ENCODE measurements around the gene RARRES2.
A peak's percentile ranks its signal among the peaks of the same experiment; 100 is the strongest.

The RARRES2 gene

DNA sequence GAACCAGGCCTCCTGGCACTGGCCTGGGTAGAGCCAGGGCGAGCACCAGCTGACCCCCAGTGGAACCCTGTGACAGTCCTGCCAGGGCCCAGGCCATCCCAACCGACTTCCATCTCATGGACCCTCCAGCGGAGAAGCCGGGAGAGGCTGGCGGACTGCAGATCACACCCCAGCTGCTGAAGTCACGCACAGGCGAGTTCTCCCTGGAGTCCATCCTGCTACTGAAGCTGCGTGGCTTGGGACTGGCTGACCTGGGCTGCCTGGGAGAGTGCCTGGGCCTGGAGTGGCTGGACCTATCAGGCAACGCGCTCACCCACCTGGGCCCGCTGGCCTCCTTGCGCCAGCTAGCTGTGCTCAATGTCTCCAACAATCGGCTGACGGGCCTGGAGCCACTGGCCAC, 4.7 kb downstream of the RARRES2 start:
- Histone ChIP-seq H3K27ac (no peak overlapping the region), H3K4me3 (no peak overlapping the region)
- DNase-seq (ENCODE audit: low spot score), result no peak
- TF ChIP-seq, protein P1, sequence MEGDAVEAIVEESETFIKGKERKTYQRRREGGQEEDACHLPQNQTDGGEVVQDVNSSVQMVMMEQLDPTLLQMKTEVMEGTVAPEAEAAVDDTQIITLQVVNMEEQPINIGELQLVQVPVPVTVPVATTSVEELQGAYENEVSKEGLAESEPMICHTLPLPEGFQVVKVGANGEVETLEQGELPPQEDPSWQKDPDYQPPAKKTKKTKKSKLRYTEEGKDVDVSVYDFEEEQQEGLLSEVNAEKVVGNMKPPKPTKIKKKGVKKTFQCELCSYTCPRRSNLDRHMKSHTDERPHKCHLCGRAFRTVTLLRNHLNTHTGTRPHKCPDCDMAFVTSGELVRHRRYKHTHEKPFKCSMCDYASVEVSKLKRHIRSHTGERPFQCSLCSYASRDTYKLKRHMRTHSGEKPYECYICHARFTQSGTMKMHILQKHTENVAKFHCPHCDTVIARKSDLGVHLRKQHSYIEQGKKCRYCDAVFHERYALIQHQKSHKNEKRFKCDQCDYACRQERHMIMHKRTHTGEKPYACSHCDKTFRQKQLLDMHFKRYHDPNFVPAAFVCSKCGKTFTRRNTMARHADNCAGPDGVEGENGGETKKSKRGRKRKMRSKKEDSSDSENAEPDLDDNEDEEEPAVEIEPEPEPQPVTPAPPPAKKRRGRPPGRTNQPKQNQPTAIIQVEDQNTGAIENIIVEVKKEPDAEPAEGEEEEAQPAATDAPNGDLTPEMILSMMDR (IDR thresholded peaks at IDR 0.05), result no peak

DNA sequence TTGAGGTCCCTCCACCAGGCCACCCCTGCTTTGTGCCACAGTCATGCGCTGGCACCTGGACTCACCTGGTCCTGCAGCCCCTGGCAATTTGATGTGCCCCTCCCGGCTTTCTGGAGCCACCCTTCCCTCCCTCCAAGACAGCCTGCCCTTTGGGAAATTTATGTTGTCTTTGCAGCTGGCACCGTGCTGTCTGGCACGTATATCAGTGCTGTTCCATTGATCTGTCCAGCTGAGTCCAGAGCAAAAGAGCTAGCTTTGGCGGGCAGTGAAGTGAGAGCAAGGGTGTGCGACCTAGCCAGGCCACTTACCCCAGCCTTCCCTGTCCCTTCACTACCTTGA, 5.7 kb downstream of the RARRES2 start:
- Histone ChIP-seq H3K27ac (peak overlapping the region in 1 of 2 donors; percentile 33), H3K4me3 (no peak overlapping the region)
- no peak for DNase-seq (ENCODE audit: low spot score)
- TF ChIP-seq, protein P1 (IDR thresholded peaks at IDR 0.05), result no peak

DNA sequence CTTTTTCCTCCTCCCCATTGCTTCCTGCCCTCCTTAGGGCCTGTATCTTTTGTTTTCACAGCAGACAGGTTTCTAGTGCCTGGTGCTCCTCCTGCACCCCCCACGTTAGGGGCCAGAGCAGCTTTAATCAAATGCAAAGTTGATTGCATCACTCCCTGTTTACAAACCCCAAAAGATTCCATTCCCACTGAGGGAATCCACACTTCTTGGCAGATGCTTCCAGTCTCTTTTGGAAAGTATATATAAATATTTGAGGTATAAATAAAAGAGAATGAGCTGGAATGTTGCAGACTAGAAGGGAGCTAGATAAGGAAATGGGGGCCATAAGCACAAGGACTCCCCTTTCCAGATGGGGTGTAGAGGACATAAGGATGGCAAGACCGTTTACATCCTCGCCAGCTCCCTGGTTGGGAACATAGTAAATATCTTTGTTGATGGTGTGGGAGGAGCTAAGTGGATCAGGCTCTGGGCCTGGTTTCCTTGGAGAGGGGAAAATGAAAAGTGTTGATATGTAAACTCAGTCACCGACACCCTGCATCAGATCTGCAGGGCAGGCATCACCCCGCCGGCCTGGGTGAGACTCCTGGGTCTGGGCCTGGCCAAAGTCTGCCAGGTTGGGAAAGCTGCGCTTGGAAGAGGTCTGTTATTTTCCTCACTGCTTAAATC, 6.2 kb downstream of the RARRES2 start:
- peak overlapping the region in 1 of 2 donors; percentile 33 for H3K27ac ChIP-seq
- no peak for DNase-seq (ENCODE audit: low spot score)
- no peak overlapping the region for H3K4me3 ChIP-seq
- TF ChIP-seq, protein P1 (IDR thresholded peaks at IDR 0.05), result no peak

DNA sequence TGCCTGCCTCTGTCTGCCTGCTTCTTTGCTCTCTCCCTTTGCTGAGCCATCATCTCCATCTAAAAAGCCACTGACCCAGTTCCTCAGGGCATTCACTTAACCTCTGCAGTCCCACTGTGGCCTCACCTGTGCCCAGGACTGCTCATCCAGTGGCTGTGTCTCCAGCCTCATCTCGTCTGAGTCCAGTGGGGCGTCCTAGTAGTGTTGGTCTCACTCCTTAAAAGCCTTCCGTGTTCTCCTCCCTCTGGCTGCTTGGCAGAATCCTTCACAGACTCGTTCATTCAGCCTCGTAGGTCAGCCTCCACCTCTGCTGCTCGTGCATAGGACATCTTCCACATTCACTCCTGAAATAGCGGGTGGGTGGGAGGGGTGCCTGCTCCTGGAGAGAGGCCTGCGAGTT, 7.3 kb downstream of the RARRES2 start:
- no peak for DNase-seq (ENCODE audit: low spot score)
- no peak overlapping the region for H3K4me3 ChIP-seq
- H3K27ac ChIP-seq, result no peak overlapping the region
- TF ChIP-seq, protein P1 (IDR thresholded peaks at IDR 0.05), result no peak

DNA sequence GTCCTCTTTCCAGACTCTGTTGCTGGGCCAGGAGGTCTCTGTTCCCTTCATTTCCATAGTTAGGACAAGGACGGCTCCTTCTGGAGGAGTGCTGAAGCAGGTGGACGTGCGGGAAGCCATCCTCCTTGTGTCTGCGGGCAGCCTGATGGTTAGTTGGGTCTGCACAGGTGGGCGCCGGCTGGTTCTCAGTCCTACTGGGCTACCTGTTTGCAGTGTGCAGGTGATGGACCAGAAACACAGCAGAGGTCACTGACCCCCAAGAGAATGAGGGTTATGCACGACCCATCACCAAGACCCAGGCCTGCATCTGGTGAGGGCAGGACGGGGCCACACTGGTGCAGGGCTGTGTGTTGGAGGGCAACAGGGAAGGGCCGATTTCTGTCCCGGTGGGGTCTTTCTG, 7.8 kb downstream of the RARRES2 start:
- no peak overlapping the region for H3K4me3 ChIP-seq
- no peak for DNase-seq (ENCODE audit: low spot score)
- H3K27ac ChIP-seq, result no peak overlapping the region
- TF ChIP-seq, protein P1 (IDR thresholded peaks at IDR 0.05), result no peak

DNA sequence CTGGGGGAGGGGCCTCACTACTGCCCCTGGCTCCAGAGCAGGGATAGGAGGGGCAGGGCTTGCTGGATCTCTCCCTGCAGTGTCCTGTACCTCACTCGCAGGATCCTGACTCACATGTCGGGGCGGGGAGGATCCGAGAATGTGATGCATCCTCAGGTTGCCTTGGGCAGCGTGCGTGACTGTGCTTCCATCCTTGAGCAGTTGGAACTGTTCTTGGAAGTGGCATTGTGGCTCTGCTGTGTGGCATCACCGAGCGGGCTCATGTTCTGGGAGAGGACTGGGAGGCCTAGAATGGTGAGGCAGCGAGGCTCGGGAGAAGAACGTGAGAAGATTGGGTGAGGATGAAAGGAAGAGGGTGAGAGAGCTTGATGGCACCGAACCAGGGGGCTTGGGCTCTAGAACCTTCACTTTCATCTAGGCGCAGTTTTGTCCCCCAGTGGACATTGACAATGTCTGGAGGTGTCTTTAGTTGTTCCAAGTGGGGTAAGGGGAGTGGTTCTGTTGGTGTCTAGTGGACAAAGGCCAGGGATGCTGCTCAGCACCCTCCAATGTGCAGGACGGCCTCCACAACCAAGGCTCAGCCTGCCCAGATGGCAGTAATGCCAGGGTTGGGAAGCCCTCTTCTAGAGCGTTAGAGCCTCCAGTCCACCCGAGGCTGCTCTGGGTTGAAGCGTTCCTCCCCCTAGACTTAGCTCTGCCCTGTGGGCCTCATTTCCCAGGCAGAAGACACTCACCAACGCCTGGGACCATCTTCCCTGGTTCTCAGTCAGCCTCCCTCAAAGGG, 8.4 kb downstream of the RARRES2 start:
- Histone ChIP-seq H3K4me3 (no peak overlapping the region), H3K27ac (no peak overlapping the region)
- DNase-seq (ENCODE audit: low spot score), result no peak
- TF ChIP-seq, protein P1 (IDR thresholded peaks at IDR 0.05), result no peak

All from coronary artery (tissue), 2 donors.